Fibroblast of mammary gland (primary cell): ENCODE measurements around the gene C1QTNF5.
A peak's percentile ranks its signal among the peaks of the same experiment; 100 is the strongest.

Experiments used
- DNase-seq: peaks from one replicate; pipeline ENCODE4 v3.0.0-alpha.2; 2010; ENCODE audit warnings: low read depth
- H3K4me3 ChIP-seq: 2 replicates; pipeline ENCODE4 v1.5.1; 2011; ENCODE audit warnings: low read depth, mild to moderate bottlenecking, low read length, moderate library complexity; ENCODE audit not compliant: control insufficient read depth
- CTCF ChIP-seq: conservative IDR thresholded peaks from 2 replicates; pipeline ENCODE4 v1.5.1; 2011; ENCODE audit warnings: low read depth, low read length, inconsistent platforms; ENCODE audit not compliant: control insufficient read depth, insufficient read depth

Gene C1QTNF5

GRCh38 chr11:119381181-119381988 is 40.7 kb upstream of the C1QTNF5 start, which contains the start of gene USP2:
TSS of gene USP2 (minus strand) at chr11:119381690. CDS start at chr11:119373480, 8,210 bp downstream.
- TF ChIP-seq CTCF: peak; percentile 50

GRCh38 chr11:119380827-119381180 is 40.1 kb upstream of the C1QTNF5 start:
- no peak for TF ChIP-seq CTCF
- no peak for DNase-seq
- H3K4me3 ChIP-seq: peak overlapping the region; percentile 46

More at GRCh38 chr11:119381181-119381988, 40.7 kb upstream of the C1QTNF5 start, which contains the start of gene USP2:
- peak within 1 kb of the TSS; percentile 50 for H3K4me3 ChIP-seq
- peak; percentile 95 for DNase-seq

GRCh38 chr11:119380160-119380826 is 39.6 kb upstream of the C1QTNF5 start:
- DNase-seq: no peak
- no peak for TF ChIP-seq CTCF
- H3K4me3 ChIP-seq: no peak overlapping the region

GRCh38 chr11:119378851-119379465 is 38.3 kb upstream of the C1QTNF5 start:
- DNase-seq: no peak
- TF ChIP-seq CTCF: no peak

GRCh38 chr11:119377961-119378667 is 37.4 kb upstream of the C1QTNF5 start:
- TF ChIP-seq CTCF: no peak
- no peak for DNase-seq
- H3K4me3 ChIP-seq: no peak overlapping the region

More at GRCh38 chr11:119378851-119379465, 38.3 kb upstream of the C1QTNF5 start:
- no peak overlapping the region for H3K4me3 ChIP-seq
